Keratinocyte (primary cell): Measurements from ENCODE around the gene CHID1. TPM values are rescaled to one million over a fixed set of nuclear protein-coding genes. Genes with fewer than 3 reads are reported as not detected.

Source experiments
- DNase-seq: peaks from one replicate; pipeline ENCODE4 v3.0.0-alpha.2; 2011; ENCODE audit warnings: low read depth, missing footprints, low spot score
- FAIRE-seq: peaks from 2 replicates; lab custom pipeline; 2011; peaks lifted over from hg19 to GRCh38; lab: Jason Lieb, UNC
- H2AFZ ChIP-seq: 2 replicates; pipeline ENCODE4 v1.6.0; 2012; ENCODE audit warnings: low read length, control low read depth, inconsistent platforms; ENCODE audit not compliant: control insufficient read depth
- H3K27ac ChIP-seq: 2 replicates; pipeline ENCODE4 v1.5.1; 2011; ENCODE audit warnings: low read length; ENCODE audit not compliant: control insufficient read depth, insufficient read depth
- H3K27me3 ChIP-seq: 3 replicates; pipeline ENCODE4 v1.6.0; 2011; ENCODE audit warnings: low read length; ENCODE audit not compliant: control insufficient read depth, insufficient read depth; ENCODE audit errors: extremely low read depth
- H3K36me3 ChIP-seq, 2 experiments: 2 replicates in 1 of 2; 3 replicates in 1 of 2; pipeline ENCODE4 v1.5.1; 2011; ENCODE audit warnings: low read length in 2 of 2, mild to moderate bottlenecking in 1 of 2; ENCODE audit not compliant: control insufficient read depth in 2 of 2, insufficient read depth in 2 of 2; ENCODE audit errors: extremely low read depth in 1 of 2
- H3K4me1 ChIP-seq: 3 replicates; pipeline ENCODE4 v1.5.1; 2011; ENCODE audit warnings: low read length; ENCODE audit not compliant: control insufficient read depth, insufficient read depth; ENCODE audit errors: extremely low read depth
- H3K4me2 ChIP-seq: 3 replicates; pipeline ENCODE4 v1.6.0; 2011; ENCODE audit warnings: low read depth, low read length; ENCODE audit not compliant: control insufficient read depth, insufficient read depth; ENCODE audit errors: extremely low read depth
- H3K4me3 ChIP-seq, 3 experiments: fragments of 200-600 bp in 1 of 3; sonication (generic) in 1 of 3; 2 replicates in 2 of 3; 3 replicates in 1 of 3; pipeline ENCODE4 v1.5.1; 2011 to 2016; ENCODE audit warnings: low read length in 3 of 3, mild to moderate bottlenecking in 3 of 3, control low read depth in 2 of 3, inconsistent platforms in 1 of 3, low read depth in 1 of 3, mixed read lengths in 1 of 3, mixed run types in 1 of 3, moderate library complexity in 1 of 3; ENCODE audit not compliant: control insufficient read depth in 2 of 3, insufficient read depth in 2 of 3; ENCODE audit errors: extremely low read depth in 1 of 3
- H3K79me2 ChIP-seq: 2 replicates; pipeline ENCODE4 v1.6.0; 2012; ENCODE audit warnings: low read length; ENCODE audit not compliant: control insufficient read depth, insufficient read depth
- H3K9ac ChIP-seq: 3 replicates; pipeline ENCODE4 v1.6.0; 2011; ENCODE audit warnings: low read length; ENCODE audit not compliant: control insufficient read depth, insufficient read depth; ENCODE audit errors: extremely low read depth
- H3K9me1 ChIP-seq: 3 replicates; pipeline ENCODE4 v1.6.0; 2011; ENCODE audit warnings: low read length; ENCODE audit not compliant: control insufficient read depth, insufficient read depth; ENCODE audit errors: extremely low read depth
- H3K9me3 ChIP-seq: 2 replicates; pipeline ENCODE4 v1.5.1; 2012; ENCODE audit warnings: low read depth, low read length; ENCODE audit not compliant: control insufficient read depth
- H4K20me1 ChIP-seq: 3 replicates; pipeline ENCODE4 v1.6.0; 2011; ENCODE audit warnings: low read length; ENCODE audit not compliant: control insufficient read depth, insufficient read depth; ENCODE audit errors: extremely low read depth
- CTCF ChIP-seq, 3 experiments: IDR thresholded peaks in 1 of 3; conservative IDR thresholded peaks in 1 of 3; optimal IDR thresholded peaks in 1 of 3; 2 replicates in 2 of 3; 3 replicates in 1 of 3; pipeline versions ENCODE3 to v1.5.1; 2011; ENCODE audit warnings: low read length in 3 of 3, mild to moderate bottlenecking in 3 of 3, moderate library complexity in 2 of 3, control low read depth in 1 of 3, inconsistent platforms in 1 of 3; ENCODE audit not compliant: insufficient read depth in 2 of 3; ENCODE audit errors: extremely low read depth in 1 of 3
- EZH2 ChIP-seq: IDR thresholded peaks from one replicate; pipeline ENCODE4 v1.6.1; 2012; ENCODE audit warnings: inconsistent platforms, mild to moderate bottlenecking, low read length, moderate library complexity
- dilution Hi-C: fragments of 300-500 bp; cut with MboI; formaldehyde crosslinking; loops from one replicate; pipeline ENCODE4 v1.7.0; 2020; ENCODE audit warnings: low sequenced_read_pairs; ENCODE audit not compliant: extremely low pct_ligation_motif_present
- polyA plus RNA-seq, 5 experiments: library from polyadenylated mRNA; depleted of rRNA in 3 of 5; stranded (reverse) in 3 of 5; stranded (forward) in 1 of 5; unstranded in 1 of 5; fragments of >200 nt; gene quantifications; 1 replicate in 1 of 5; 2 replicates in 3 of 5; 3 replicates in 1 of 5; pipeline versions ENCODE4 v1.2.1 to v1.2.3, GENCODE V29; 2011 to 2012; ENCODE audit warnings: missing spikeins in 2 of 5, low read depth in 1 of 5, low replicate concordance in 1 of 5

Gene CHID1
- polyA plus RNA-seq, 1 donor (not counting 4 experiments of a cell fraction or from before 2014, with no cell fraction given), result 23.0 TPM

- DNase-seq, result no peak
- Histone ChIP-seq H3K4me1 (peaks cover 24% of the 10 kb centered on the region), H3K9me3 (no peaks in the 10 kb centered on the region), H3K27me3 (peaks cover 24% of the 10 kb centered on the region), H3K4me2 (no peak overlapping the region), H2AFZ (no peak overlapping the region), H3K9me1 (peaks cover 7% of the 10 kb centered on the region), H3K79me2 (peaks cover 6% of the 10 kb centered on the region), H4K20me1 (no peaks in the 10 kb centered on the region), H3K27ac (no peak overlapping the region), H3K36me3 (peaks cover 0 to 8% of the 10 kb centered on the region in 2 experiments), H3K9ac (no peak overlapping the region), H3K4me3 (no peak overlapping the region)
- dilution Hi-C loops, result no loop called here
- no peak for FAIRE-seq
- no peak for TF ChIP-seq EZH2
- no peak for TF ChIP-seq CTCF (optimal IDR thresholded peaks at IDR 0.05 in 1 of 3, IDR thresholded peaks at IDR 0.05 in 1 of 3, conservative IDR thresholded peaks at IDR 0.05 in 1 of 3; ENCODE audit: extremely low read depth in 1 of 3, insufficient read depth in 2 of 3, low read length in 3 of 3)
Observed at GRCh38 chr11:823441-824291, 86.9 kb downstream of the CHID1 start.

DNA sequence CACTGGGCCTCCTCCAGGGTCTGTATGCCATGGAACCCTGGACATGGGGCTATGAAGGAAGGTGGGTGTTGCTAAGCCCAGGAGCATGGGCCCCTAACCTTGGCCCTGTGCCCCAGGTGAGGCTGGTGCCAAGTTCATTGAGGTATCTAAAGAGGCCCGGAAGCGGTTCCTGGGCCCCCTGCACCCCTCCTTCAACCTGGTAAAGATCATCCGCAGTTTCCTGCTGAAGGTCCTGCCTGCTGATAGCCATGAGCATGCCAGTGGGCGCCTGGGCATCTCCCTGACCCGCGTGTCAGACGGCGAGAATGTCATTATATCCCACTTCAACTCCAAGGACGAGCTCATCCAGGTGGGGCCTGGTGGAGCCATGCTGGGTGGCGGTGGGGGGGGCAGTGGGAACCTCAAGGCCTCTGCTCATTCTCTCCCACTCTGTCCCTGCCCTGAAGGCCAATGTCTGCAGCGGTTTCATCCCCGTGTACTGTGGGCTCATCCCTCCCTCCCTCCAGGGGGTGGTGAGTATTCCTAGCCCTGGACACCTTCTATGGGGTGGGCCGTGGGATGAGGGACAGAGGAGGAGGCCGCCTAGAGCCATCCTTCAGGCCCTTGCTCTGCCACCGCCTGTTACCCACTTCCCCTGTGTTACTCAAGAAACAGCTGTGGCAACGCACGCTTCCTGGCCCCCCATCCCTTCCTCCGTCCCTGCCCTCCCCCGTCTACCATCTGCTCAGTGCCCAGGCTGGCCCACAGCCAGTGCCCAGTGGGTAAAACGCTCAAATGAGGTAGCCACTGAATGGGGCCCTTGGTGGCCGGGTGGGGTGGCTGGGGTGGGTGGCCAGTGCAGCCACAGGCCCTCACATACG is 88.9 kb downstream of the CHID1 start:
- Histone ChIP-seq H3K9me1 (peaks cover 7% of the 10 kb centered on the region), H3K9ac (no peak overlapping the region), H4K20me1 (no peaks in the 10 kb centered on the region), H3K27me3 (peaks cover 6% of the 10 kb centered on the region), H3K4me1 (peaks cover 25% of the 10 kb centered on the region), H3K4me2 (no peak overlapping the region), H3K9me3 (no peaks in the 10 kb centered on the region), H3K36me3 (peaks cover 0 to 8% of the 10 kb centered on the region in 2 experiments), H2AFZ (no peak overlapping the region), H3K4me3 (no peak overlapping the region), H3K79me2 (peaks cover 6% of the 10 kb centered on the region), H3K27ac (no peak overlapping the region)
- no peak for TF ChIP-seq EZH2
- TF ChIP-seq CTCF (optimal IDR thresholded peaks at IDR 0.05 in 1 of 3, IDR thresholded peaks at IDR 0.05 in 1 of 3, conservative IDR thresholded peaks at IDR 0.05 in 1 of 3; ENCODE audit: extremely low read depth in 1 of 3, insufficient read depth in 2 of 3, low read length in 3 of 3), result no peak
- FAIRE-seq (no peak), DNase-seq (no peak)
- dilution Hi-C loops, result no loop called here
